Sigmoid colon (tissue), 4 donors: ENCODE data around the gene SECISBP2L.

Experiments used
- CTCF ChIP-seq, 4 experiments: fragments of 450-650 bp in 3 of 4; fragments of 200-600 bp in 1 of 4; IDR thresholded peaks; one replicate each; pipeline ENCODE4 v1.5.1; 2016 to 2019; ENCODE audit warnings: antibody characterized with exemption in 4 of 4, mild to moderate bottlenecking in 3 of 4, moderate library complexity in 2 of 4
- EP300 ChIP-seq, 4 donors: sonication (generic); formaldehyde crosslinking; IDR thresholded peaks; one replicate each; pipeline ENCODE4 v1.6.1; 2017; ENCODE audit warnings: antibody characterized with exemption in 4 of 4
- POLR2A ChIP-seq, 2 donors: fragments of 450-650 bp; IDR thresholded peaks; one replicate each; pipeline ENCODE4 v1.6.1; 2016; ENCODE audit warnings: antibody characterized with exemption in 2 of 2, mild to moderate bottlenecking in 2 of 2, moderate library complexity in 2 of 2

DNA sequence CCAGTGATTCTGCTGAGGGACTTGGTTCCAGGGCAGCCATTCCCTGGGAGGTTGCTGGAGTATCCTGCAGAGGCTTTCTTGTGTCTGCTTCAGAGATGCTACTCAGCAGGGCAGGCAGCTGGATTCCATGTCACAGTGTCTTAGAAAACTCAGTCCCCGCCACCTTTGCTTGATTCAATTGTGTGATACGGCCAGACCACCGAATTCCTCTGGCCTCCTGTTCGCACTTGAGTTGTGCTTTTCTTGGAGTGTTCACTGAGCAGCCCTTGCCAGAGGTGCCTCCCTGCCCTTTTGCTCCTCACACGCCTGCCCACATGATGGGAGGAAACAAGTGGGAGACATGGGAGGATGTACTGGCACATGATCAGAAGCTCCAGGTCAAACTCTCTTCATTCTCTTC is 62.9 kb downstream of the SECISBP2L start:
- TF ChIP-seq POLR2A (IDR thresholded peaks at IDR 0.05): no peak
- TF ChIP-seq CTCF (IDR thresholded peaks at IDR 0.05): no peak
- TF ChIP-seq EP300 (IDR thresholded peaks at IDR 0.05): no peak
